Neural cell (in vitro differentiated cells): ENCODE measurements around the gene SAMSN1. TPM values are rescaled to one million over a fixed set of nuclear protein-coding genes. Genes with fewer than 3 reads are reported as not detected.

Source experiments
- H2AFZ ChIP-seq: fragments of 200-600, 300-800 bp; sonication (generic), shearing (Covaris generic); 2 replicates; pipeline ENCODE4 v1.6.0; 2014; ENCODE audit warnings: low read depth, mild to moderate bottlenecking, antibody characterized with exemption, low read length, moderate library complexity
- H3F3A ChIP-seq: fragments of 200-600 bp; shearing (Covaris generic); 2 replicates; pipeline ENCODE4 v1.6.1; 2016; ENCODE audit warnings: mild to moderate bottlenecking, moderate library complexity, mixed read lengths, antibody characterized with exemption, low read length; ENCODE audit not compliant: insufficient read depth, poor library complexity, severe bottlenecking
- H3K27ac ChIP-seq: fragments of 200-600, 300-800 bp; sonication (generic), shearing (Covaris generic); 2 replicates; pipeline ENCODE4 v1.5.1; 2014; ENCODE audit warnings: mild to moderate bottlenecking, low read length, moderate library complexity
- H3K27me3 ChIP-seq: fragments of 300-800, 200-600 bp; sonication (generic), shearing (Covaris generic); 2 replicates; pipeline ENCODE4 v1.6.0; 2014; ENCODE audit warnings: mild to moderate bottlenecking, low read depth, low read length, moderate library complexity; ENCODE audit not compliant: insufficient read depth
- H3K36me3 ChIP-seq: fragments of 300-800, 200-600 bp; sonication (generic), shearing (Covaris generic); 2 replicates; pipeline ENCODE4 v1.5.1; 2014; ENCODE audit warnings: mild to moderate bottlenecking, antibody characterized with exemption, low read length, moderate library complexity; ENCODE audit not compliant: insufficient read depth
- H3K4me2 ChIP-seq: fragments of 300-800, 200-600 bp; sonication (generic), shearing (Covaris generic); 2 replicates; pipeline ENCODE4 v1.6.0; 2014; ENCODE audit warnings: mild to moderate bottlenecking, low read length
- H3K4me3 ChIP-seq: fragments of 300-800, 200-600 bp; sonication (generic), shearing (Covaris generic); 2 replicates; pipeline ENCODE4 v1.5.1; 2014; ENCODE audit warnings: mild to moderate bottlenecking, low read length, moderate library complexity
- H3K79me2 ChIP-seq: fragments of 200-600 bp; shearing (Covaris generic); replicated peaks from 2 replicates; pipeline ENCODE4 v1.6.0; 2014; ENCODE audit warnings: mild to moderate bottlenecking, low read length, moderate library complexity; ENCODE audit not compliant: insufficient read depth
- H3K9ac ChIP-seq: fragments of 300-800, 200-600 bp; sonication (generic), shearing (Covaris generic); 2 replicates; pipeline ENCODE4 v1.6.1; 2016; ENCODE audit warnings: mild to moderate bottlenecking, low read length, mixed read lengths
- H3K9me2 ChIP-seq: fragments of 200-600 bp; shearing (Covaris generic); 2 replicates; pipeline ENCODE4 v1.6.1; 2016; ENCODE audit warnings: mild to moderate bottlenecking, low read length, mixed read lengths; ENCODE audit not compliant: insufficient read depth
- H3K9me3 ChIP-seq: fragments of 200-600, 300-800 bp; sonication (generic), shearing (Covaris generic); 2 replicates; pipeline ENCODE4 v1.6.1; 2016; ENCODE audit warnings: mild to moderate bottlenecking, mixed run types, low read length, moderate library complexity, mixed read lengths
- H4K20me1 ChIP-seq: fragments of 200-600 bp; shearing (Covaris generic); 2 replicates; pipeline ENCODE4 v1.6.1; 2016; ENCODE audit warnings: mild to moderate bottlenecking, mixed run types; ENCODE audit not compliant: insufficient read depth
- CTCF ChIP-seq: fragments of 450-650 bp; IDR thresholded peaks from 2 replicates; pipeline ENCODE4 v1.5.1; 2014; ENCODE audit warnings: antibody characterized with exemption, mild to moderate bottlenecking, moderate library complexity; ENCODE audit not compliant: poor library complexity, severe bottlenecking
- EP300 ChIP-seq: fragments of 450-650 bp; conservative IDR thresholded peaks from 2 replicates; pipeline ENCODE4 v1.6.1; 2014; ENCODE audit warnings: antibody characterized with exemption, mild to moderate bottlenecking, moderate library complexity; ENCODE audit not compliant: poor library complexity, severe bottlenecking
- EZH2 ChIP-seq: fragments of 200-600, 300-800 bp; shearing (Covaris generic), sonication (generic); IDR thresholded peaks from 2 replicates; pipeline ENCODE4 v1.6.1; 2014; ENCODE audit warnings: antibody characterized with exemption, low read length, borderline replicate concordance, mild to moderate bottlenecking; ENCODE audit not compliant: insufficient read depth, poor library complexity, severe bottlenecking
- MXI1 ChIP-seq: fragments of 450-650 bp; conservative IDR thresholded peaks from 2 replicates; pipeline ENCODE4 v1.6.1; 2014; ENCODE audit warnings: antibody characterized with exemption, mild to moderate bottlenecking; ENCODE audit not compliant: poor library complexity, severe bottlenecking
- POLR2AphosphoS5 ChIP-seq: IDR thresholded peaks from 2 replicates; pipeline ENCODE4 v1.6.1; 2012
- RAD21 ChIP-seq: fragments of 450-650 bp; conservative IDR thresholded peaks from 2 replicates; pipeline ENCODE4 v1.6.1; 2014; ENCODE audit warnings: antibody characterized with exemption, mild to moderate bottlenecking, moderate library complexity
- REST ChIP-seq: IDR thresholded peaks from 2 replicates; pipeline ENCODE4 v1.6.1; 2012; ENCODE audit warnings: borderline replicate concordance
- SMC3 ChIP-seq: fragments of 450-650 bp; conservative IDR thresholded peaks from 2 replicates; pipeline ENCODE4 v1.6.1; 2014; ENCODE audit warnings: antibody characterized with exemption, mild to moderate bottlenecking, moderate library complexity; ENCODE audit not compliant: poor library complexity
- TAF1 ChIP-seq: IDR thresholded peaks from 2 replicates; pipeline ENCODE4 v1.6.1; 2012; ENCODE audit warnings: low read depth
- polyA plus RNA-seq: library from polyadenylated mRNA; depleted of rRNA; stranded (reverse); fragments of >200 nt; gene quantifications from 2 replicates; pipeline ENCODE4 v1.2.3, GENCODE V29; 2014

SAMSN1 gene
- polyA plus RNA-seq, 1 donor from 2014 or later, result 18.2 TPM

GRCh38 chr21:14500873-14501272 lies 45.2 kb downstream of the SAMSN1 start:
- Histone ChIP-seq H3K9ac (no peak overlapping the region), H3K27me3 (no peaks in the 10 kb centered on the region), H3K4me2 (no peak overlapping the region), H3K27ac (no peak overlapping the region), H3K4me3 (no peak overlapping the region), H3K79me2 (no peaks in the 10 kb centered on the region), H3F3A (no peaks in the 10 kb centered on the region), H2AFZ (no peak overlapping the region), H3K36me3 (no peaks in the 10 kb centered on the region), H4K20me1 (no peaks in the 10 kb centered on the region), H3K9me2 (no peaks in the 10 kb centered on the region), H3K9me3 (no peaks in the 10 kb centered on the region)
- TF ChIP-seq CTCF, result no peak
- TF ChIP-seq POLR2AphosphoS5, result no peak
- TF ChIP-seq REST, result no peak
- no peak for TF ChIP-seq TAF1
- TF ChIP-seq RAD21, result no peak

GRCh38 chr21:14499316-14499715 lies 46.8 kb downstream of the SAMSN1 start:
- Histone ChIP-seq H3F3A (no peaks in the 10 kb centered on the region), H3K27ac (no peak overlapping the region), H3K9me2 (no peaks in the 10 kb centered on the region), H3K4me3 (no peak overlapping the region), H3K27me3 (no peaks in the 10 kb centered on the region), H3K9ac (no peak overlapping the region), H3K36me3 (no peaks in the 10 kb centered on the region), H3K79me2 (no peaks in the 10 kb centered on the region), H4K20me1 (no peaks in the 10 kb centered on the region), H2AFZ (no peak overlapping the region), H3K9me3 (no peaks in the 10 kb centered on the region), H3K4me2 (no peak overlapping the region)
- no peak for TF ChIP-seq MXI1
- TF ChIP-seq TAF1, result no peak
- TF ChIP-seq EP300, result no peak
- no peak for TF ChIP-seq CTCF
- no peak for TF ChIP-seq POLR2AphosphoS5
- no peak for TF ChIP-seq RAD21
- TF ChIP-seq EZH2, result no peak
- no peak for TF ChIP-seq SMC3
